GM18505 (cell line): ENCODE results near the gene URAD.
"Not testable (repeated sequence)": the region's sequence is repeated elsewhere in the genome, so short reads cannot be mapped to it uniquely, and the experiment has no call there.

Experiments
- ATAC-seq: cut with Tn5 transposase; IDR thresholded peaks from one replicate; pipeline ENCODE4 v1.9.1; 2021; ENCODE audit not compliant: unreplicated experiment
- POLR2A ChIP-seq: IDR thresholded peaks from 4 replicates; pipeline ENCODE4 v1.6.1; 2011; ENCODE audit warnings: borderline replicate concordance; ENCODE audit not compliant: insufficient read depth, insufficient read length; ENCODE audit errors: extremely low read depth

Gene URAD

GRCh38 chr13:28013482-28013881 lies 25.0 kb upstream of the URAD start:
- no peak for TF ChIP-seq POLR2A
- no peak for ATAC-seq

- ATAC-seq: peak; percentile 90
- TF ChIP-seq POLR2A: no peak
Observed at GRCh38 chr13:28012896-28013295, 24.4 kb upstream of the URAD start.

DNA sequence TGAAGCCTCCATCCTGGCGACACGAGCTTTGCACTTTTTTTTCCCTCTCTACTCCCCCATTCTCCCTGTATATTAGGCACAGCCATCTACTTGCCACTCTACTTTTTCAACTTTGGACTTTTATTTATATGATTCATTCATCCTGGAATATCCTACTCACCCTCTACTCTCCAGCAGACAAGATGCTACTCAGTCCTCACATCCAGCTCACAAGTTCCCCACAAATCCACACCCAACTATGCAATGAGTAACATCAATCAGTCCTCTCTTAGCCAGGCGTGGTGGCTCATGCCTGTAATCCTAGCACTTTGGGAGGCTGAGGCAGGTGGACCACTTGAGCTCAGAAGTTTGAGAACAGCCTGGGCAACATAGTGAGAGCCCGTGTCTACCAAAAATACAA lies 23.9 kb upstream of the URAD start:
- no peak for TF ChIP-seq POLR2A
- no peak for ATAC-seq

DNA sequence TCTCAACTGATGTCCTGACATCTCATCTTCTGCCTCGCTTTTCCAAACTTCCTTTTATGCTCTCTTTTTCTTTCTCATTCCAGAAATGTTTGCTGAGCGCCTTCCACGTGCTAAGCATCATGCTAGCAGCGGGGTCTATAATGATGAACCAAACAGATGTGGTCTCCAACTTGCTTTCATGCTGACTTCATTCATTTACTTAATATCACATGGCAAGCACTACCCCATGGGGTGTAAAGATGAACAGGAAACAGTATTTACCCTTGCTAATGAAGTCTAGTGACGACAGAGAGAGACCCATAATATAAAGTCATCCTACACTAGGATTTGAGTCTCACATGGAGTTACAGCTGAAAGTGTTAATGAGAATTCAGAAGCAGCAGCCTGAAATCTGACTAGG lies 21.6 kb upstream of the URAD start:
- TF ChIP-seq POLR2A: no peak

DNA sequence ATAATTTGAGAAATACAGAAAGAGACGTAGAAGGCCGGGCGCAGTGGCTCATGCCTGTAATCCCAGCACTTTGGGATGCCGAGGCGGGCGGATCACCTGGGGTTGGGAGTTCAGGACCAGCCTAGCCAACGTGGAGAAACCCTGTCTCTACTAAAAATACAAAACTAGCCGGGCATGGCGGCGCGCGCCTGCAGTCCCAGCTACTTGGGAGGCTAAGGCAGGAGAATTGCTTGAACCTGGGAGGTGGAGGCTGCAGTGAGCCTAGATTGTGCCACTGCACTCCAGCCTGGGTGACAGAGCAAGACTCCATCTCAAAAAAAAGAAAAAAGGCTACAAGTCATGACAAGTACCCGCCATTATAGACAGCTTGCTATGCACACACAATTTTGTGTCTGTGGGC lies 16.5 kb upstream of the URAD start:
- not testable (repeated sequence) for ATAC-seq

More for the DNA sequence above, 21.6 kb upstream of the URAD start:
- ATAC-seq: no peak

DNA sequence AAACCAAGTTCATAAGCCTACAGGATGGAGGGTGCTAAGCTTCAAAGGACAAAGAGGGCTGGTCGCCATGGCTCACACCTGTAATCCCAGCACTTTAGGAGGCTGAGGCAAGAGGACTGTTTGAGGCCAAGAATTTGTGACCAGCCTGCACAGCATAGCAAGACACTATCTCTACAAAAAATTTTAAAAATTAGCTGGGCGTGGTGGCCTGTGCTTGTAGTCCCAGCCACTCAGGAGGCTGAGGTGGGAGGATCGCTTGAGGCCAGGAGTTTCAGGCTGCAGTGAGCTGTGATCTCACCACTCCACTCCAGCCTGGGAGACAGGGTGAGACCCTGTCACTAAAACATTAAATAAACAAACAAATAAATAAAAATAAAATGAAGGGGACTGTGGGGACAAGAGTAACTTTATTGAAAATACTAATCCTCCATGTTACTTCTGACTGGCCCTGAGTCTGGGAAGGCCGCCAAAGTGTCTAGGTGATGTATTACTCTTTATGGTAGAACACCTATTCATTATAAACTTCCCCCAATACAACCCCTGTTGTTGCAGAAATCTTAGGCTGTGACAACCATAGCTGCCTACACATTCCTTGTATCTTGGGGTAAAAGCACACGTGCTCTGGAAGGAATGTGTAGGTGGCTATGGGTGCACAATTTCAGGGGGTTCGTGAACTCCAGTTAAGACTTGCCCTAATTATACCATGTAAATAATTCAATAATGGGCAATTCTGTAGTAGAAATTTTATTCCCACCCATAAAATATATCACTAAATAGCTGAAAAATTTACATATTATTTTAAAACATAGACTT lies 14.6 kb upstream of the URAD start:
- ATAC-seq: no peak

GRCh38 chr13:28001837-28002473 lies 13.5 kb upstream of the URAD start:
- TF ChIP-seq POLR2A: no peak
- no peak for ATAC-seq

More for the DNA sequence above, 14.6 kb upstream of the URAD start:
- no peak for TF ChIP-seq POLR2A

- ATAC-seq: no peak
- no peak for TF ChIP-seq POLR2A
Observed at GRCh38 chr13:28001049-28001448, 12.6 kb upstream of the URAD start.

DNA sequence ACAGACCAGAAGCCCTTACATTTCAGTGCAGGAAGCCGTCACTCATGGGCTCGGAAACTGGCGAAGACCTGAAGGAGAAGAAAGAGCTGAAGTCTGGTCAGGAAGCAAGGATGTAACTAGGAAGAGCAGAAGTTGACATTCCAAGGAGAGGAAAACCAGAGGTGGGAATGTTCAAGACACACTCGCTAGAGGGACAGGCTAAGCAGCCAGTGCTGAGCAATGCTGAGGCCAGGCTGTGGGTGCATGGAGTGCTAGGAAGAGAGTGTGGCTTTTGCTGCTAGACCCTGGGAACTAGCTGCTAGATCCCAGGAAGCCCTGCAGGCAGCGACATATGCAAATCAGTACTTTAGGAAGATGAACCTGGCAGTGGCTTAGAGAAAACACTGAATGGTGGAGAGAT lies 12.1 kb upstream of the URAD start:
- ATAC-seq: no peak
- no peak for TF ChIP-seq POLR2A

GRCh38 chr13:27997904-27998522 lies 9.5 kb upstream of the URAD start:
- ATAC-seq: no peak
- TF ChIP-seq POLR2A: no peak

DNA sequence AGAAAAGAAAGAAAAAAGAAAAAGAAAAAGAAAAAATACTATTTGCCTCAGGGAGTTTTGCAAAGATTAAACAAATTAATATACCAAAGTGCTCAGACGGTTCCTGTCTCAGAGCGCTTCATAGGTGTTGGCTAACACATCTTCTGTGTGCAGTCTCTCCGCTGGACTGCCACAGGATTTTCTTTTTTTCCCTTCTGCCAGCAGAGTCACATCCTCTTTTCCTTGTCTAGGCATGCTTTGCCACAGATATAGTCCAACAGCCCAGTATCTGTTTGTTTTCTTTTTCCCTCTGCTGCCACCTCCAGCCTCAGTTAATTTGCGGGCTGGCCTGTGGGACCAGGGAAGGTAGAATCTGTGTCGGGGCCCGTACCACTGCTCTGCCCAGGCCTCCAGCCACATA lies 3.4 kb upstream of the URAD start:
- TF ChIP-seq POLR2A: no peak
- no peak for ATAC-seq

DNA sequence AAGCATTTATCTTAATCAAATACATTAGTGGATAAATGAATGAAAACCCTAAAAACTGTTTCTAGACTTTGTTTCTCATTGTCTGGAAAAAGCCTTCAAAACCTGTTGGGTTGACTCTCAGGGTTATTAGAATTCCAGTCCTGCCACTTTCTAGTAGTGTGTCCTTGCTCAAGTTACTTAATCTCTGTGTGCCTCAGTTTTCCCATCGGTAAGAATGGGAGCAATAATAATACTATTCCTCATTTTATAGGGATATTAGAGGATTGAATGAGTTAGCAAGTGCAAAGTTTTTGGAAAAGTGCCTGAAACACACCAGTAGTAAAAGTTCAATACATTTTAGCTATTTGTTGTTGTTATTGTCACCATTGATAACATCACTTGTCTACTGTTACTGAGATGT lies 2.9 kb downstream of the URAD start:
- no peak for ATAC-seq
- no peak for TF ChIP-seq POLR2A

- no peak for TF ChIP-seq POLR2A
- ATAC-seq: no peak
Observed at GRCh38 chr13:27982361-27982760, 6.1 kb downstream of the URAD start.
